HEK293 (cell line): ENCODE results near the gene SULT2B1.

Source experiments
- CTCF ChIA-PET: fragments of 350-600 bp; formaldehyde crosslinking; extraction: SDS; loops from one replicate; lab custom pipeline; 2021; ENCODE audit warnings: antibody characterized with exemption; lab: Yijun Ruan, JAX
- POLR2A ChIA-PET: fragments of 300-600 bp; formaldehyde crosslinking; extraction: SDS; loops from one replicate; lab custom pipeline; 2020; ENCODE audit warnings: antibody characterized with exemption, inconsistent platforms; lab: Yijun Ruan, JAX
- H3K27ac ChIP-seq: fragments of 200-500 bp; sonication (Bioruptor generic); 2 replicates; pipeline ENCODE4 v1.5.1; 2014; ENCODE audit warnings: low read depth, low read length, control low read depth, inconsistent platforms; ENCODE audit errors: extremely low read depth
- H3K36me3 ChIP-seq, 2 experiments: fragments of 200-500 bp in 1 of 2; sonication (Bioruptor generic) in 1 of 2; 1 replicate in 1 of 2; 2 replicates in 1 of 2; pipeline ENCODE4 v1.5.1; 2014 to 2017; ENCODE audit warnings: inconsistent platforms in 2 of 2, low read length in 2 of 2; ENCODE audit not compliant: control insufficient read depth in 2 of 2, insufficient read depth in 1 of 2
- H3K4me1 ChIP-seq: fragments of 200-500 bp; sonication (Bioruptor generic); 2 replicates; pipeline ENCODE4 v1.5.1; 2014; ENCODE audit warnings: mild to moderate bottlenecking, low read length, inconsistent platforms; ENCODE audit not compliant: control insufficient read depth, insufficient read depth
- H3K4me3 ChIP-seq: 2 replicates; pipeline ENCODE4 v1.5.1; 2011; ENCODE audit warnings: low read depth, mild to moderate bottlenecking, control low read depth, low read length, moderate library complexity
- H3K9me3 ChIP-seq: fragments of 200-500 bp; sonication (Bioruptor generic); 2 replicates; pipeline ENCODE4 v1.5.1; 2014; ENCODE audit warnings: low read depth, low read length, inconsistent platforms; ENCODE audit not compliant: control insufficient read depth, insufficient read depth
- BCL11A ChIP-seq: fragments of 450-650 bp; formaldehyde crosslinking; IDR thresholded peaks from 2 replicates; pipeline ENCODE4 v1.5.1; 2016; ENCODE audit warnings: low read depth, missing biosample characterization, missing genetic modification characterization
- BCL11B ChIP-seq: fragments of 450-650 bp; formaldehyde crosslinking; IDR thresholded peaks from 2 replicates; pipeline ENCODE4 v1.5.1; 2016; ENCODE audit warnings: low read depth, missing biosample characterization, missing genetic modification characterization
- BCL6B ChIP-seq: fragments of 450-650 bp; formaldehyde crosslinking; IDR thresholded peaks from 2 replicates; pipeline ENCODE4 v1.5.1; 2017; ENCODE audit warnings: missing biosample characterization, missing genetic modification characterization
- EGR2 ChIP-seq: fragments of 450-650 bp; formaldehyde crosslinking; IDR thresholded peaks from 2 replicates; pipeline ENCODE4 v1.5.1; 2016; ENCODE audit warnings: low read depth, missing biosample characterization, missing genetic modification characterization
- HOXD13 ChIP-seq: sonication (generic); formaldehyde crosslinking; IDR thresholded peaks from 2 replicates; pipeline ENCODE4 v1.8.0; 2022; ENCODE audit warnings: missing genetic modification reagents, borderline replicate concordance
- PATZ1 ChIP-seq: fragments of 450-650 bp; formaldehyde crosslinking; IDR thresholded peaks from 2 replicates; pipeline ENCODE4 v1.5.1; 2016; ENCODE audit warnings: missing biosample characterization, missing genetic modification characterization
- SP3 ChIP-seq: fragments of 450-650 bp; formaldehyde crosslinking; IDR thresholded peaks from 2 replicates; pipeline ENCODE4 v1.5.1; 2016; ENCODE audit warnings: missing biosample characterization, missing genetic modification characterization
- YY2 ChIP-seq: fragments of 450-650 bp; formaldehyde crosslinking; IDR thresholded peaks from 2 replicates; pipeline ENCODE4 v1.5.1; 2016; ENCODE audit warnings: missing biosample characterization, missing genetic modification characterization
- ZBTB20 ChIP-seq: fragments of 450-650 bp; formaldehyde crosslinking; IDR thresholded peaks from 2 replicates; pipeline ENCODE4 v1.5.1; 2016; ENCODE audit warnings: missing biosample characterization, missing genetic modification characterization
- ZFP37 ChIP-seq: fragments of 450-650 bp; formaldehyde crosslinking; IDR thresholded peaks from 2 replicates; pipeline ENCODE4 v1.5.1; 2016; ENCODE audit warnings: missing biosample characterization, missing genetic modification characterization
- ZNF223 ChIP-seq: fragments of 450-650 bp; formaldehyde crosslinking; IDR thresholded peaks from 2 replicates; pipeline ENCODE4 v1.5.1; 2016; ENCODE audit warnings: missing biosample characterization, missing genetic modification characterization
- ZNF23 ChIP-seq: fragments of 450-650 bp; formaldehyde crosslinking; IDR thresholded peaks from 2 replicates; pipeline ENCODE4 v1.5.1; 2016; ENCODE audit warnings: missing biosample characterization, missing genetic modification characterization, borderline replicate concordance
- ZNF239 ChIP-seq: fragments of 450-650 bp; formaldehyde crosslinking; IDR thresholded peaks from 2 replicates; pipeline ENCODE4 v1.5.1; 2016; ENCODE audit warnings: missing biosample characterization, missing genetic modification characterization
- ZNF266 ChIP-seq: fragments of 450-650 bp; formaldehyde crosslinking; IDR thresholded peaks from 2 replicates; pipeline ENCODE4 v1.5.1; 2016; ENCODE audit warnings: missing biosample characterization, missing genetic modification characterization, low read depth
- ZNF354C ChIP-seq: fragments of 450-650 bp; formaldehyde crosslinking; IDR thresholded peaks from 2 replicates; pipeline ENCODE4 v1.5.1; 2016; ENCODE audit warnings: missing biosample characterization, missing genetic modification characterization, low read depth, borderline replicate concordance
- ZNF37A ChIP-seq: fragments of 450-650 bp; IDR thresholded peaks from 2 replicates; pipeline ENCODE4 v1.5.1; 2018; ENCODE audit warnings: missing biosample characterization, missing genetic modification characterization
- ZNF398 ChIP-seq: fragments of 450-650 bp; formaldehyde crosslinking; IDR thresholded peaks from 2 replicates; pipeline ENCODE4 v1.5.1; 2017; ENCODE audit warnings: missing biosample characterization, missing genetic modification characterization
- ZNF501 ChIP-seq: fragments of 450-650 bp; formaldehyde crosslinking; IDR thresholded peaks from 2 replicates; pipeline ENCODE4 v1.5.1; 2016; ENCODE audit warnings: missing biosample characterization, missing genetic modification characterization
- ZNF544 ChIP-seq: fragments of 450-650 bp; formaldehyde crosslinking; IDR thresholded peaks from 2 replicates; pipeline ENCODE4 v1.5.0; 2017; ENCODE audit warnings: missing biosample characterization, missing genetic modification characterization
- ZNF561 ChIP-seq: fragments of 450-650 bp; IDR thresholded peaks from 2 replicates; pipeline ENCODE4 v1.5.1; 2018; ENCODE audit warnings: missing biosample characterization, missing genetic modification characterization, borderline replicate concordance
- ZNF654 ChIP-seq: fragments of 450-650 bp; formaldehyde crosslinking; IDR thresholded peaks from 2 replicates; pipeline ENCODE4 v1.5.1; 2016; ENCODE audit warnings: low read depth, missing biosample characterization, missing genetic modification characterization
- ZNF664 ChIP-seq: fragments of 450-650 bp; formaldehyde crosslinking; IDR thresholded peaks from 2 replicates; pipeline ENCODE4 v1.5.1; 2016; ENCODE audit warnings: missing biosample characterization, missing genetic modification characterization
- ZNF776 ChIP-seq: fragments of 450-650 bp; formaldehyde crosslinking; IDR thresholded peaks from 2 replicates; pipeline ENCODE4 v1.5.0; 2017; ENCODE audit warnings: missing biosample characterization, missing genetic modification characterization, borderline replicate concordance

SULT2B1 gene

GRCh38 chr19:48614436-48615230 is 62.7 kb downstream of the SULT2B1 start, which contains the start of gene FAM83E (continued):
- no peak for TF ChIP-seq ZNF266
- peak; percentile 77; the same call in 1 of the 2 replicates for TF ChIP-seq ZFP37 (tag by site-specific recombination)
- TF ChIP-seq ZNF654 (tag by site-specific recombination), result no peak
- peak; percentile 15; the same call in 1 of the 2 replicates for TF ChIP-seq ZNF501
- peak; percentile 57; the same call in 1 of the 2 replicates for TF ChIP-seq ZNF239
- TF ChIP-seq, all 188 proteins: peak for 50

- POLR2A ChIA-PET, result interaction anchor here (0.8 to 3.8 kb wide), 6 partner anchors 8 to 30 kb away, joined by 3 to 28 read pairs (median 6); partner anchors contain the start of gene CA11
- no peak overlapping the region for H3K4me3 ChIP-seq
- H3K36me3 ChIP-seq, result peaks cover 14 to 40% of the 10 kb centered on the region in 2 experiments
- CTCF ChIA-PET, result interaction anchor here (0.6 kb wide), 1 partner anchor 943 kb away, joined by 3 read pairs; no protein-coding TSS in a partner anchor
- H3K27ac ChIP-seq, result peak overlapping the region; percentile 100
- H3K9me3 ChIP-seq, result no peaks in the 10 kb centered on the region
- peaks cover 27% of the 10 kb centered on the region for H3K4me1 ChIP-seq
- no peak for TF ChIP-seq ZNF561 (tag by site-specific recombination)
- TF ChIP-seq ZNF354C (tag by site-specific recombination), result no peak
- TF ChIP-seq ZBTB20, result peak; percentile 39; the same call in 1 of the 2 replicates
- TF ChIP-seq ZNF37A (tag by site-specific recombination), result no peak
- no peak for TF ChIP-seq BCL11A
- no peak for TF ChIP-seq ZNF776 (tag by site-specific recombination)
- TF ChIP-seq SP3, result peak; percentile 45; the same call in 1 of the 2 replicates
- TF ChIP-seq HOXD13 (CRISPR knock-in tag), result no peak
- no peak for TF ChIP-seq ZNF23 (tag by site-specific recombination)
- TF ChIP-seq ZNF223 (tag by site-specific recombination), result 0 out of 2 replicates have a peak, but pooled peaks have one; percentile 7
- peak; percentile 23; the same call in 1 of the 2 replicates for TF ChIP-seq BCL11B
- no peak for TF ChIP-seq ZNF544 (tag by site-specific recombination)
- no peak for TF ChIP-seq ZNF664
- no peak for TF ChIP-seq PATZ1 (tag by site-specific recombination)
- TF ChIP-seq ZNF398, result no peak
- no peak for TF ChIP-seq BCL6B (tag by site-specific recombination)
- no peak for TF ChIP-seq EGR2 (tag by site-specific recombination)
- TF ChIP-seq YY2 (tag by site-specific recombination), result 0 out of 2 replicates have a peak, but pooled peaks have one; percentile 0
Measured at GRCh38 chr19:48615231-48616040, 63.5 kb downstream of the SULT2B1 start.
